Placental pericyte (primary cell): ENCODE data around the gene TERC. TPM values are rescaled to one million over a fixed set of nuclear protein-coding genes. Genes with fewer than 3 reads are reported as not detected.

Experiments
- small RNA-seq: library from RNA; depleted of rRNA; stranded (forward); fragments of <200 nt; gene quantifications from one replicate; pipeline ENCODE3, GENCODE V24; 2012; ENCODE audit warnings: low replicate concordance
- total RNA-seq: library from RNA; depleted of rRNA; stranded (reverse); fragments of >200 nt; gene quantifications from 2 replicates; pipeline ENCODE4 v1.2.3, GENCODE V29; 2012

Gene TERC
- 327 and 718 TPM in 2 replicates for total RNA-seq

GRCh38 chr3:169764882-169765612 lies at the start of gene TERC:
Gene TERC, minus strand, starts transcription at chr3:169765060.

GRCh38 chr3:169812332-169813235 lies 47.7 kb upstream of the TERC start, which contains the start of the genes LRRC34 and LRRIQ4:
Gene LRRC34, minus strand, starts transcription at chr3:169812904. Its CDS starts 356 bp downstream, at chr3:169812548.
Gene LRRIQ4, plus strand, starts transcription at chr3:169812870. Its CDS starts 9,052 bp downstream, at chr3:169821922.

GRCh38 chr3:169772897-169773816 lies 8.3 kb upstream of the TERC start, which contains the start of gene MYNN:
Gene MYNN, plus strand, starts transcription at chr3:169773396. Its CDS starts 900 bp downstream, at chr3:169774296.

GRCh38 chr3:169769287-169770181 lies 4.7 kb upstream of the TERC start, which contains the start of gene ACTRT3:
Gene ACTRT3, minus strand, starts transcription at chr3:169769561. Its CDS starts 41 bp downstream, at chr3:169769520.

Small RNAs within 50 kb of the gene (small RNA-seq; reads per million reads assigned to genes)
- not detected for gene RNU6-637P

Other genes with a start within 250 kb of the TERC start
- gene MECOM, start 101.3 kb downstream of the TERC start, total RNA-seq, result 2.4 and 48.0 TPM in 2 replicates
- gene ACTRT3, start 4.5 kb upstream of the TERC start, total RNA-seq, result 2.8 and 6.0 TPM in 2 replicates
- 15.1 and 18.0 TPM in 2 replicates for gene MYNN, start 8.3 kb upstream of the TERC start, total RNA-seq
- 0.14 TPM in 1 of 2 replicates, not detected in the other for gene LRRIQ4, start 47.8 kb upstream of the TERC start, total RNA-seq
- 1.8 and 6.6 TPM in 2 replicates for gene LRRC34, start 47.8 kb upstream of the TERC start, total RNA-seq
- not detected in 2 replicates for gene LRRC31, start 104.9 kb upstream of the TERC start, total RNA-seq
- gene SAMD7, start 146.5 kb upstream of the TERC start, total RNA-seq, result not detected in 2 replicates
- 37.2 and 51.4 TPM in 2 replicates for gene SEC62, start 201.7 kb upstream of the TERC start, total RNA-seq